GM18907 (cell line): ENCODE data around the gene ADAMTS20.

Experiments used
- ATAC-seq: cut with Tn5 transposase; IDR thresholded peaks from one replicate; pipeline ENCODE4 v1.9.1; 2021; ENCODE audit warnings: mild to moderate bottlenecking, moderate library complexity; ENCODE audit not compliant: unreplicated experiment

The ADAMTS20 gene

DNA sequence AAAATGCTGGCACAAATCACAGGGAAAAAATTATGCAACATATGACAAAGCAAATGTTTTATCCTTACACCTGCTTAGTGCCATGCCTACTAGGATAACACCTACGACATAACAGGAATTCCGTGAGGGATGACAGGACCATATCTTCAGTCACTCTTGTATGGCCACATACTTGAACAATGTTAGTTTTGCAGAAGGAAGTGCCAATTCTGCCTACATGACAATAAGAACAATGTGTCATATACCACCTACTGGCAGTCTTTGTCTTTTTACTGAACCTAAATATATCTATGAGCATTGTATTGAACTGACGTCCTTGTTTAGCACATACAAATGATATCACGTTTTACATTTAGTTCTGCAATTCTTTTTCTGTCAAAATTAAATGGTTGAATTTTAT lies 234.0 kb downstream of the ADAMTS20 start:
- ATAC-seq: no peak

DNA sequence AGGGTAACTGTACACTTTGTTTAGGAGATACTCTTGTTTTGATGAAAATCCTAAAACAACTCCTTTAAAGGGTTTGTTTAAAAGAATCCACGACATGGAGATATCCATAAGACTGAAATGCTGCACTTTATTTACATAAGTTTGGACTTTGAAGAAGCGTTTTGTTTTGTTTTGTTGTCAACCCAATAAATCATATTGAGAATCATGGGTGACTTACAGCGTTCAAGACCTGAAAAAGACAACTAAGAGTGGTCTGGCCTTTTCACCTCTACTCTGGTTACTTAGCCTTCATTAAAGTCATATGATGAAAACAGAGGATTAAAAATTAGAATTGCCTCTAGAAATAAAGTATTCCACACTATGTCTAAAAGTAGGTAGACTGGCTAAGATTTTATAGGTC lies 234.8 kb downstream of the ADAMTS20 start:
- ATAC-seq: no peak

DNA sequence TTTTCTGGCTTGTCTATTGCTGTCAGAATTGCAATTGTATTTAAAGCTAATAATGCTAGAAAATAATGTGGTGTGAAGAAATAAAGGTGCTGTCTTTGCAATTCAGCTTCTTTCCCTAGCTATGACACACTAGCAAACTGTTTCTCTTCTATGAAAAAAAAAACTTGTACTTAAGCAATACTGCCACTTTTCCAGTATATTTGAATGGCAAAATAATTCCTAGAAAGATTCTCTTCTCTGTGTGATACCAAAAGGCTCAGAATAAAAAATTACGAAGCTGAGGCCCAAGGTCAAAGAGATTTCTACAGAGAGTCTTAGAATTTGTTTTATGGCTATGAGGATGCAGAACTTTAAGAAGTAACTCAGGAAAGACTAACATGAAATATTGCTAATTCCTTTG lies 235.5 kb downstream of the ADAMTS20 start:
- no peak for ATAC-seq

DNA sequence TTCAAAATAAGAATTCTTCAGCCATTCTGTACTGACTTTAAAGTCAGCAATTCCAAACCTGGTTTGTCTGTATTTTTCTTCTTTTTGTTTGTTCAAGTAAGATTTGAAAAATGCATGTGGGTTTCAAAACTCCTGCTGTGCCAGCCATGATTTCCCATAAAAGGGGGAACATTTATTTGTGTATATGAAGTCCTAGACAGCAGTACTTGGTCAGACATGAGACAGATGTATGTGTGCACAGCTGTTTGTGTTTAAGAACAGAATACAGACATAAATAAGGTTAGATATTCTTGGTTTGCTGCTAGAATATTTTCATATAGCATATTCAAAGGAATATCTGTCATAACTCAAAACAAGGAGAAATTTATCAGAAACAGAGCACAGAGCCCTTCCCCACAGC lies 236.0 kb downstream of the ADAMTS20 start:
- no peak for ATAC-seq

DNA sequence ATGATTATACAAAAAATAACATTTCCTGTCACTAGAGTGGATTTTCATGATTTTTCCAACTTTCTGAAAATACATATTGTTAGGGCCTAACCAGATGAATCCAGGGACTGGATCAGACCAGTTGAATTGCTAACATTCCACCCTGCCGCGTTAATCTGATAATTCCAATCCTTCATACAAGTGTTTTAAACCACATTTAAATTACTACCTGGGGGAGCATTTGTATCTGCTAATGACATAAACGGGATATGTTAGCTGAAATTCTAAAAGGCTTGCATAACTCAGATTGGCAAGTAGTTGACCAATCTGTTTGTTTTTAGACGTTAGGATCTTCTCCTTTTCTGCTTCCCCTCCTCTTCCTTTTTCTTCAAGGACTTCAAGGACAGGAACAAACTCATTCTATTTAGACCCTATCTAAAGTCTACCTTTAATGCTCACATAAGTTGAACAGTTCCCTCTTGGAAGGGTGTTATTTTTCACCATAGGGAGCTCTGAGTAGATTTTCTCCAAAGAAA lies 239.0 kb downstream of the ADAMTS20 start:
- ATAC-seq: no peak

DNA sequence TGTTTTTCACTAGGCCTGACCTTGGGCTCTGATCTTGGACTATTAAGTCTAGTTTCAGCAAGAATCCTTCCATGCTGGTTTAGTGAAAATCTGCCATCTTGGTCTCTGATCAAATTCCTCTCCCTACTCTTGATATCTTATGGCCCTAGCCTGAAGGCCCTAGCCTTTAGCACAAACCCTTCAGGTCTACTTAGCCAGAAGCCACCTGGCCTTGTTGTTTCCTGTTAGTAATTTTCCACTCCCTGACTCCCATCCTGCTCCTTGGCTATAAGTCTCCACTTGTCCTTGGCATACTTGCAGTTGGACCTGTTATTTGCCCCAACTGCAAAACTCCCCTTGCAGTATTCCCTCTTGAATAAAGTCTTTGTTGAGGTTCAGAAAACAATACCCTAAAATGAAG lies 241.4 kb downstream of the ADAMTS20 start:
- ATAC-seq: no peak

DNA sequence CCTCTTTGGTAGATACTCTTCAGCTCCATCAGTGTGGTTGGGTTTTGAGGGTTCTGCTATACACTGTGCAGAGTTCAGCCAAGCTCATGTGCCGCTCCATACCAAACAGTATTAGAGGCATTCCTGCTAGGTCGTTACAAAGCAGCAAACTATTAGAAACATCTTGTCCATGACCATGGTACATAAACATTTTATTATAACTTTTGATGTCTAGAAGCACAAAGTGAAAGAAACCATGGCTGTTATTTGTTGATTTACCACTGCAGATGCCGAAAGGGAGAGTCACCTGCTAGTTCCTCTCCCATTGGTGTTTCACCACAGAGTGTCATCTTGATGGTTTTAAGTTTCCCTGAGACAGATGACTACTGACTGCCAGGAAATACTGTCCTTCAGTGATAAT lies 242.0 kb downstream of the ADAMTS20 start:
- no peak for ATAC-seq

DNA sequence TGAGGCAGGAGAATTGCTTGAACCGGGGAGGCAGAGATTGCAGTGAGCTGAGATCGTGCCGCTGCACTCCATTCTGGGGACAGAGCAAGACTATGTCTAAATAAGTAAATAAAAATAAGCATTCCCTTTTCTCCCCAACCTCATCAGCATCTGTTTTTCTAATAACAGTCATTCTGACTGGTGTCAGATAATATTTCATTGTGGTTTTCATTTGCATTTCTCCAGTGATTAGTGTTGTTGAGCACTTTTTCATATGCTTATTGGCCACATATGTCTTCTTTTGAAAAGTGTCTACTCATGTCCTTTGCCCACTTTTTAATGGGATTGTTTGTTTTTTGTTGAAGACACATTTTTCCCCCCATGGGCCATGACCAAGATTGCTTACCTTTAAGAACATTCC lies 243.2 kb downstream of the ADAMTS20 start:
- ATAC-seq: no peak

DNA sequence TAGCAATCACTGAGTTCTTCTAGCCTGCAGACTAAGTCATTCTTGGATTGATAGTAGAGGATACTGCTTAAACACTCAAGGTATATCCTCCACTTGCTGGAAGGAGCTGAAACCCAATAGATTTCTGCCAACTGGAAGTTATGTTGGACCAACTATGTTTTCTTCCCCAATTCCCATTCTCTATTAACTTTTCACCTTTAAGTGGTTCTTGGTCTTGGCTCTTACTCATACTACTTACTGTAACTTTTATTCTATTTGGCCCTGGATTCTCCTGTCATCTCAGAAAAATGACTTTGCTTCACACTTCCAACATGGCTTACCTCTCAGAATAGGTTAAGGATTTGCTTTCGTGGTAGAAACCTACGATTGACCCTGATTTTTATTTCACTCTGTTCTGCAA lies 244.9 kb downstream of the ADAMTS20 start:
- no peak for ATAC-seq

DNA sequence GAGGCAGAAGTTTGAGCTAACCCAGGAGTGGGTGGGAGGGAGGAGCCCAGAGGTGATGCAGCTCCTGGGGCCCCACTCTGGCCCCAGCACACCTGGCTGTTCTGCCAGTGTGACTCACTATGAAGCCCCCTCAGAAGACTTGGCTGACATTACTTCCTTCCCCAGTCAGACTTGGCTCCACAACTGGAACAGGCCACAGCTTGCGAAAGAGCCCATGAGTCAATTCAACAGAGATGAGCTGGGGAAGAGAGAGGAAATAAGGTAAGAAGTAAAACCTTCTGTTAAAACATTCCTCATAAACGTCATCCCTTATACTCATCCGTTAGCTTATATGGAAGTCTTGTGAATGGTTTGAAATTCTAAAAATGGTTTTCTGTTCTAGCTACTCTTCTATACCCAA lies 245.9 kb downstream of the ADAMTS20 start:
- no peak for ATAC-seq

DNA sequence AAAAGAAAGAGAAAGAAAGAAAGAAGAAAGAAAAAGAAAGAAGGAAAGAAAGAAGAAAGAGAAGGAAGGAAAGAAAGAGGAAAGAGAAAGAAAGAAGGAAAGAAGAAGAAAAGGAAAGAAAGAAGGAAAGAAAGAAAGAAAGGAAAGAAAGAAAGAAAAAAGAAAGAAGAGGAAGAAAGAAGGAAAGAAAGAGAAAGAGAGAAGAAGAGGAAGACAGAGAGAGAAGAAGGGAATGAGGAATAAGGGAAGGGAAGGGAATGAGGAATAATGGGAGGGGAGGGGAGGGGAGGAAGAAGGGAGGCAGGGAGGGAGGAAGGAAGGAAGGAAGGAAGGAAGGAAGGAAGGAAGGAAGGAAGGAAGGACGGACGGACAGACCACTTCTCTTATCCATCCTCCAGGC lies 246.9 kb downstream of the ADAMTS20 start:
- no peak for ATAC-seq
